GM18873 (cell line): Measurements from ENCODE around the gene ZBTB7A.

ENCODE experiments used
- ATAC-seq: cut with Tn5 transposase; IDR thresholded peaks from one replicate; pipeline ENCODE4 v1.9.1; 2021; ENCODE audit warnings: mild to moderate bottlenecking, moderate library complexity, moderate number of reproducible peaks; ENCODE audit not compliant: unreplicated experiment, low FRiP score

The ZBTB7A gene

GRCh38 chr19:4057931-4058692 is 8.6 kb downstream of the ZBTB7A start:
- ATAC-seq, result no peak

GRCh38 chr19:4055209-4055552 is 11.5 kb downstream of the ZBTB7A start:
- ATAC-seq, result no peak

DNA sequence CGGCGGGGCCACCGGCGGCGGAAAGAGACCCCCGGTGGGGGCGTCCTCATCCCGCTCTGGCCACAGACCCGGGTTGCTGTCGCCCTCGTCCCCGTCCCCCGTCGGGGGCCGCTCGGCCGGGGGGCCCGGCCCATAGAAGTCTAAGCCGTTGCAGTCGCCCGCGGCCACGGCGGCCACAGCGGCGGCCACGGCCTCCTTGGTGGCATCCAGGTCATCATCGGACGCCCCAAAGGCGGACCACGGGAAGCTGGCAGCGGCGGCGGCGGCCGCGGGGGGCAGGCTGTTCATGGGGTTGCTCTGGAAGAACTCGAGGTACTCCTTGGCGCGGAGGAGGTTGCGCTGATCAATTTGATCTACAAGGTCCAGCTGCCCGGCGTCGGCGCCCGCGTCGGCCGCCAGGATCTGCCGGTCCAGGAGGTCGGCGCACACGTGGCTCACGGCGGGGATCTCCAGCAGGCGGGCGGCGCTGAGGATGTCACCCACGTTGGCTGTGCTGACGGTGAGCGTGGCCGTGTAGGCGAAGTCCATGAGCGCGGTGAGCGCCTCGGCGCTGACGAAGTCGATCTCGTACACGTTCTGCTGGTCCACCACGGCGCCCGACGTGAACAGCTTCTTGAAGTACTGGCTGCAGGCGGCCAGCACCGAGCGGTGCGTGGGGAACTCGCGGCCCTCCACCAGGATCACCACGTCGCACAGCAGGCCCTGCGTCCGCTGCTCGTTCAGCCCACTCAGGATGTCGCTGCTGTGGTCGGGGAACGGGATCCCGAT is 12.1 kb downstream of the ZBTB7A start:
- no peak for ATAC-seq

DNA sequence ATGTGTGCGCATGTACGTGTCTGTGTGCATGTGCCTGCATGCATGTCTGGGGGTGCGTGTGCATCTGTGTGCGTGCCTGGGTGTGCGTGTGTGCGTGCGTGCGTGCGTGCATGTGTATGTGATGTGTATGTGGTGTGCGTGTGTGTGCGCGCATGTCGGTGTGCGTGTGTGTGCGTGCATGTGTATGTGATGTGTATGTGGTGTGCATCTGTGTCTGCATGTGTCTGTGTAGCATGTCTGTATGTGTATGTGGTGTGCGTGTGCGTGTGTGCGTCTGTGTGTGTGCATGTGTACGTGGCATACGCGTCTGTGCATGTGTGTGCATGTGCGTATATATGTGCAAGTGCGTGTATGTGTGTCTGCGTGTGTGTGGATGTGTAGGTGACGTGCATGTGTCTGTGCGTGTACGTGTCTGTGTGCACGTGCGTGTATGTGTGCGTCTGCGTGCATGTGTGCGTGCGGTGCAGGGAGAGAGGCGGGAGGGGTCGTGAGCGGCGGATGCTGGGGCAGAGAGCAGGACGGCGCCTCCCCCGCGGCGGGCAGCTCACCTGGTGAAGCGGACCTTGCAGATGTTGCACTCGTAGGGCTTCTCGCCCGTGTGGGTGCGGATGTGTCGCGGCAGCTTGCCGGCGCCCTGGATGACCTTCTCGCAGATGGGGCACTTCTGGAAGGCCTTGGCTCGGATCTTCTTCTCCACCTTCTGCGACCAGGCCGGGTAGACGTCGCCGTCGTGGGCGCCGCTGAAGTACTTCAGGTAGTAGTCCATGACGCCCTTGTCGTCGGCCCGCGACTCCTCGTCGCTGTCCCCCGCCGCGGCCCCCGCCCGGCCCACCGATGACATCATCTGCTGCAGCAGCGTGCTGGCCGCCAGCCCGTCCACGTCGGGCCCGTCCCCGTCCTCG is 13.0 kb downstream of the ZBTB7A start:
- no peak for ATAC-seq

- ATAC-seq, result no peak
These were observed 13.7 kb downstream of the ZBTB7A start for GRCh38 chr19:4052993-4053422.

DNA sequence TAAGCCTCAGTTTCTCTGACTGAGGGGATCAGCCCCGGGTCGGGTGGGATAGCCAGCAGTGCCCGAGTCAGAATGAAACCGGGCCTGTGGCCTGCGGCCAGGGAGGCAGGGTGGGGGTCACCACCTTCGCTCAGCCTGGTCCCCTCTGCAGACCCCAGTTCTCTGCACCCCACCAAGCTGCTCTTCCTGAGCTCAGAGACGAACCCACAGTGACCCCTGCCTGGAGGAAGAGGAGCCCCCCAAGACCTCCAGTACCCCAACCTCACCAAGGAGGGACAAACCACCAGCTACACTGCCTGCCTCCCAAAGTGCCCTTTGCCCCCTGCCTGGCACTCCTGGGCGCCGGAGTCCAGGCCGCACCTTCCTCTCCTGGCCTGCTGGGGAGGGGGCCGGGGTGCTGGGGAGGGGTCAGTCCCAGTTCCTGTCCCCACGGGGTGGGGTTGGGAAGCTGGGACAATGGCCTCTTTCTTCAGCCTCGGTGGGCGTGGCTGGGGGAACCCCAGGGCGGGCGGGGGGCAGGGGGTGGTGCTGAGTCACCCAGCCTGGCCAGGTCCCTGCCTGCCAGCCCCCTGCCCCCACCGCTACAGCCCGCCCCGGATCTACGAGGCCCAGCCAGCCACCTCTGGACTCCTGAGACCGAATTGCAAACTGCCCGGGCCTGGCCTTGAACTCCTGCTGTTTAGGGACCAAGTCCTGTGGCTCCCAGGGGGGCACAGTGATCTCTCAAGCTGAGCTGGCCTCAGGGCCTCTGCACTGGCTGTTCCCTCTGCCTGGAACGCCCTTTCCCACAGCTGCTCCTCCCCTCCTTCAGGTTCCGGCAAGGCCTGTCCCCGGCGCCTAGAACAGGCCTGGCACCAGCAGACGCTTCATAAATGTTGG is 14.3 kb downstream of the ZBTB7A start:
- no peak for ATAC-seq

DNA sequence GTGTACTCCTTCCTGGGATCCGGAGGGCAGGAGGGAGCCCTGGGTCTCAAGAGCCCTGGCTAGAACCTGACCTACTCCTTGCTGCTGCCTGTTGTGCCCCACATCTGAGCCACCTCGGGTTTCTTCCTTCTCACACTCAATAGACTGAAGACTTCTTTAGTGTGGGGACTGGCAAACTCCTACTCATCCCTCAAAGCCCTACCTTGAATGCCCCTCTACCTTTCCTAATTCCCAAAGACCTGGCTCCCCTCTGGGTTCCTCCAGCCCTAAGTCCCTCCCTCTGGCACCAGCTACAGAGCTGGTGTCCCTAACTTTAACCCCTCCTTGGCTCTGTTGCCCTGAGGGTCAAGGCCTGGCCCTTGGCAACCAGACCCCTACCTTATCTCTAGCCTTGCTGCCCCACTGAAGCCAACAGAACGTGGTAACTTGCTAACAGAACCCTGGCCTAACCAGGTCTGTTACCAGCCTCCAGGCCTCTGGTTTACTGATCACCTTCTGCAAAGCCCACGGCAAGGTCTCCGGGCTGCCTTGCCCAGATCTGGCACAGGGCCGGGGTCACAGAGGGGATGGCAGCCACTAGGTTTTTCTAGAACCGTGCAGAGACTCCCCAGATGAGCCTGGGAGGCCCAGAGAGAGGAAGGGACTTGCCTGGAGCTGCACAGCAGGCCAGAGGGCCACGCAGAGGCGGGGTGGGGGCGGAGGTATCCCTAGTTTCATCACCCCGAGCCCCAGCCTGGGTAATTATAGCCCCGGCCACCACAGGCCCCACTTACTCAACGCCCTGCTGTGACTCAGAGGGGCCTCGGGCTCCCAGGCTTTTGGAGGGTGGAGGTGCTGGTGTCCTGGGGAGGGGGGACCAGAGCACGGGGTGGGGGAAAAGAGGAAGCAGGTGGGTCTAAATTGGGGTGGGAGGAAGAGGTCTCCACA is 15.3 kb downstream of the ZBTB7A start:
- ATAC-seq, result no peak

- ATAC-seq, result no peak
These were observed 17.3 kb downstream of the ZBTB7A start for GRCh38 chr19:4049432-4049831.

DNA sequence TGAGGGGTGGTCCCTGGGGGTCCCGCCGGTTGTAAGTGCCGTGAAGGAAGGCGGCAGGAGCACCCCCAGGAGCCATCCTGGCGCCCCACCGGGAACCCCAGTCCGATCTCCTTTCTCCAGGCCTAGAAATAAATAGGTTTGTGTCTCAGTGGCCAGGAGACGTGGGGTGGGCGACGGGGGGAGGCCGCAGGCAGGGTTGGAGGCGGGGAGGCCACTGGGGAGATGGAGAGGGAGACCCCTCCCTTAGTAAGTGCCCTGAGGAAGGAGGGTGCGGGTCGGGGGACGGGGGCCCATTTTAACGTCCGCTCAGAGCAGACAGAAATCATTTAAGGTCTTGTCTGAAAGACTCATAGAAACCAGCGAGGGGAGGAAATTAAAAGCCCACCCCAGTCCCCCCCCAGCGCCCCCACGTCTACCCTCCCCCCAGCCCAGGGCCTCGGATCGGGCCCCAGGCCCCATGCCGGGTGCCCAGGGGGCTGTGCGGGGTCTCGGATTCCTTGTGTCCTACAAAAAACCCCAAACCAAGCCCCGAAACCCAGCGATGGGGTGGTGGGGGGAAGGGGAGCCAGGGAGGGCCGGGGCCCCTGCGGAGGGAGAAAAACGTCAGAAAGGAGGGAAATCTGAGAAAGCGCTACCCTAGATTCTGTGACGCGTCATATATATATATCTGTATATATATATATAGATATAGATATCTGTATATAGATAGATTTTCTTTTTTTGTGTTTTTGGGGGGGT is 19.6 kb downstream of the ZBTB7A start:
- ATAC-seq, result no peak

DNA sequence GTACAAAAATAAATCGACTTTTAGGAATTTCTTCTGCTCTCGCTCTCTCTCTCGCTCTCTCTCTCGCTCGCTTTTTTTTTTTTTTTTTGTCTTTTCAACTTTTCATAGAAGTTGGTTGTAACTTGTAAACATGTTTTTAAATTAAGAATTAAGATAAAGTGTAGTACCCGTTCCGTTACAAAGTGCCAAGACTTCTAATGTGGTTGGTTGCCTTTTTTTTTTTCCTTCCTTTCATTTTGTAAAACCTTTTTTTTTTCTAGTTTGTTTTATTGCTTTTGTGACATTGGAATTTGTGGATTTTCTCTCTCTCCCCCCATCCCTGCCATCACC is 20.4 kb downstream of the ZBTB7A start:
- ATAC-seq, result no peak

DNA sequence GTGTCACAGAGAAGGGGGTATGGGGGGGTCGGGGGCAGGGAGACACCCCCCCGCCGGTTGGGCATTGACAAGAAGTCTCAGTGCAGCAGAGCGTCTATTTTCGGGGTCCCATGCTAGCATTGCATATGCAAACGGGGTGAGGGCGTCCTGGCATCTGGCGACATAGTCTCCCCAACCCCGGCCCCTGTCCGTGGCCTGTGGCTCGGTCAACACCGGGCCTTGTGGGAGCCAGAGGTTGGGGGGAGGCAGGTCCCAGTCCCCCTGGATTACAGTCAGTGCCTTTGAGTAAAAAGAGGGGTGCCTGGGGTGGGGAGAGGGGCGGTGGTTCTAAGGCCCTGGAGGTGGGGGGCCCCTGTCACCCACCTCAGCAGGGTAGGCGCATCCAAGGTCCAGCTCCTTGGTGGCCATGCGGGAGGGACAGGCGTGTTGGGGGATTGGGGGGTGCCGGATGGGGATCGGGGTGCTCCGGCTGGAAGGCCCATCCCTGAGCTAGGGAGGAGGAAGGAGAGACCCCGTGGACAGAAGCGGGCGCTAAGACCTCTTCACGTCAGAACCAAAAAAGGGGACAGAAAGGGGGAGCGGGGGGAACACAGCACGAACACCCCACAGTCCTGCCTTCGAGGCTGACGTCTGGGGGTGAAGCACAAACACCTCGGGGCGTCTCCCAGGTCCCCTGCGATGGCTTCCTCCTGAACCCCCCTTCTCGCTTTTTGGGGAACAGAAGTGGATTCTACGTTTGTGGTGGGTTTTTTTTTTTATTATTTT is 20.9 kb downstream of the ZBTB7A start:
- no peak for ATAC-seq

DNA sequence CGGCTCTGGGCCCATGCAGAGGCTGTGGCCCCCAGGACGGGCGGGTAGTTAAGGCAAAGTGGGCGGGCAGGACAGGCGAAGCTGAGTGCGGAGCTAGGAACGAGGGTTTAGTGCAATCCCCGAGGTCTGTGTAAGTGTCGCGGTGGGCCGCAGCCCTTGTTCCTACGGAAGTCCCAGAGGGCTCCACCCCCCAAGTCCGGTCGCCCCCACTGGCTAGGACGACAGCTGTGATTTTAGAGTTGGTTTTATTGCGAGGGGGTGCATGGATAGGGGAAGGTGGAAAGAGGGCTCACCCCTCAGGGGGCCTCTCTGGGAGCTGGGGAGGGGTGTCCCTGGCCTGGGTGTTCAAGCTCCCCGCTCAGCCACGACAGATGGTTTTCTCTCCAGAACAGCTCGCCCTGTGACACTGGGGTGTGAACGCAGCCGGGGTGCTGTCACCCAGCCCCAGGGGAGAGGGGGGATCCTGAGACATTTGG is 21.7 kb downstream of the ZBTB7A start:
- no peak for ATAC-seq

- ATAC-seq, result no peak
These were observed 22.6 kb downstream of the ZBTB7A start for GRCh38 chr19:4043966-4044715.

GRCh38 chr19:4043401-4043800 is 23.3 kb downstream of the ZBTB7A start:
- no peak for ATAC-seq

GRCh38 chr19:4042731-4043082 is 24.0 kb downstream of the ZBTB7A start:
- no peak for ATAC-seq

DNA sequence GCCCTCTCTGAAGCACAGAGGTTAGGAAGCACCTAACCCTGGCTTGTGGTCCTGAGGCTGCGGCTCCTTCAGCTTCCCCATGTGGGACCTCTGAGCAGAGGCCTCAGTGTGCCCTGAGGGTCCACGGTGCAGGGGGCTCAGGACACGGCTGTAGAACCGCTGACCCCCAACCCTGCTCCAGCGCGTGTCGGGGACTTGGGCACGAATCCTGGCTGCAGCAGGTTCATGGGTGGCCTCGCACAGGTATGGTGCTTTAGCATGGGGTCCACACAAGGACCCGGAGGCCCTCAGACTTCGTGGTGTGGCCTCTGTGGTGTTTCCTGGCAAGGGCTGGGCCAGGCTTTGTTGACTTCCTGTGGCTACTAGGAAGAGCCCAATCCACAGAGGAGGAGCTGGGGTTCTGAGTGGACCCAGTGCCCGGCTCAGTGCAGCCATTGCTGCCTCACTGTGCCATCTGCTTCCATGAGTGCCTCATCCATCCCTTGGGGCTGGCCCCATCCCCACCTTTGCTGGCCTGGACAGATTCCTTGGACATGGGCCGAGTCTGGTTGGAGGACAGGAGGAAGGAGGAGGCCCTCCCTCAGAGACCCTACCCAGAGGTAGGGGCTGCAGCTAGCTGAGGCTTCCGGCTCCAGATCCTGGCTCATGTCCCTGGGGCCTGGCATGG is 24.5 kb downstream of the ZBTB7A start:
- ATAC-seq, result no peak
